GM21529 (cell line): ENCODE measurements around the gene LIN37.

Source experiments
- ATAC-seq: cut with Tn5 transposase; IDR thresholded peaks from one replicate; pipeline ENCODE4 v1.9.1; 2021; ENCODE audit not compliant: unreplicated experiment

Gene LIN37

DNA sequence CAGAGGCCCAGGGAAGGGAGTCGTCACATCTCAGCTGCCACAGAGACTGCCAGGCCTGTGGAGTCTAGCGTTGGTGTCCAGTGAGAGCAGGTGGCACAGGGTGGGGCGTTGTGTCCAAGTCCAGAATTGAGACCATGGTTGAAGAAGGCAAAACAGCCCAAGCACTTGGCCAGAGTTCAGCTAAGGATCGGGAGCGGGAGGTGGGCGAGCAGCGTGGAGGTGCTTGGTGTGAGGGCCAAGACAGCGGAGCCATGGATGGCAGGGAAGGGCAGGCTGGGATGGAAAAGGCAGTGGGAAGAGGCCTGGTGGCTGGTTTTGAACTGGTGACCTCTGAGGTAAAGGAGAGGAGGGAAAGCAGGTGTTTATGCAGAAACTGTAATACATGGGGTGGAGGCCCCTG lies 14.1 kb upstream of the LIN37 start:
- no peak for ATAC-seq

DNA sequence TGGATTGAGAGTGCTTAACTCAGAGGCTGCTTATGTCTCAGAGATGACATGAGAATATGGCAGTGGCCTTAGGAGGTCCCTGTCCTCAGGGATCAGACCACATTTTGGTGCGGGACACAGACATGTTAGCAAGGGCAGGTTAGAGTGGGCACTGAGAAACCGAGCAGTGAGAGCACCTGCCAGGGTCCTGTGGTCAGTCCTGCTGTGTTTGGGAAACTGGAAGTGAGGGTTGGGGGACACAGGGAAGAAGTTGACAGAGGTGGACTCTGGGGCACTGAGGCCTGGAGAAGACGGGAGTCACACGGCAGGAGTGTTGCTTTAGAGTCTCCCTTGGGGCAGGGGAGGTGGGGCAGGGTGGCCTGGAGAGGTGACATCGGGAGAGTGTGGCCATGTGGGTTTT lies 13.5 kb upstream of the LIN37 start:
- ATAC-seq, result no peak

DNA sequence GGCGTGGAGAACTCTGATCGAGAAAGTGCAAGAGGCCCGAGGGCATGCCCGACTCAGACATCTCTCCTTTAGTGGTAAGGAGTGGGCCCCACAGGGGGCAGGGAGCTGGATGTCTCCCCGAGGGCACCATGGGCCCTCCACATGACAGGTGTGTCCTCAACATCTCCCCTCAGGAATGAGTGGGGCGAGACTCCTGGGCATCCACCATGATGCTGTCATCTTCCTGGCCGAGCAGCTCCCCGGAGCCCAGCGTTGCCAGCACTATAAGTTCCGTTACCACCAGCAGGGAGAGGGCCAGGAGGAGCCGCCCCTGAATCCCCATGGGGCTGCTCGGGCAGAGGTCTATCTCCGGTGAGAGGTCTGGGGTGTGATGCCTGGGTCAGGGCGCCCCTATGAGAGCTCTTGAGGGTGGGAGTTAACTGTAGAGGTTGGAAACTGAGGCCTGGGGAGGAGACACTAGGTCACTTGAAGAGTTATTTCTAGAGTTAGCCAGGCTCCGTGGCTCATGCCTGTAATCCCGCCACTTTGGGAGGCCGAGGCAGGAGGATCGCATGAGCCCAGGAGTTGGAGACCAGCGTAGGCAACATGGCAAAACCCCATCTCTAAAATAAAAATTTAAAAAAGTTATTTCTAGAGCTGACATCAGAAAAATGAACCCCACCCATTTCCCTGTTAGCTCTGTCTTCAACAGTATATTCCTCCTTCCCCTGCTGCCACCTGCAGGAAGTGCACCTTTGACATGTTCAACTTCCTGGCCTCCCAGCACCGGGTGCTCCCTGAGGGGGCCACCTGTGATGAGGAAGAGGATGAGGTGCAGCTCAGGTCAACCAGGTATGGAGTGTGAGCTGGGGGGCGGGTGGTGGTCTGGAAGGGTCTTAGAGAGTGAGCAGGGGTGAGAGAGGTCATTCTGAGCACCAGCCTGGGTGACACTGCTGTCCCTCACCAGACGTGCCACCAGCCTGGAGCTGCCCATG lies 11.2 kb upstream of the LIN37 start:
- no peak for ATAC-seq

DNA sequence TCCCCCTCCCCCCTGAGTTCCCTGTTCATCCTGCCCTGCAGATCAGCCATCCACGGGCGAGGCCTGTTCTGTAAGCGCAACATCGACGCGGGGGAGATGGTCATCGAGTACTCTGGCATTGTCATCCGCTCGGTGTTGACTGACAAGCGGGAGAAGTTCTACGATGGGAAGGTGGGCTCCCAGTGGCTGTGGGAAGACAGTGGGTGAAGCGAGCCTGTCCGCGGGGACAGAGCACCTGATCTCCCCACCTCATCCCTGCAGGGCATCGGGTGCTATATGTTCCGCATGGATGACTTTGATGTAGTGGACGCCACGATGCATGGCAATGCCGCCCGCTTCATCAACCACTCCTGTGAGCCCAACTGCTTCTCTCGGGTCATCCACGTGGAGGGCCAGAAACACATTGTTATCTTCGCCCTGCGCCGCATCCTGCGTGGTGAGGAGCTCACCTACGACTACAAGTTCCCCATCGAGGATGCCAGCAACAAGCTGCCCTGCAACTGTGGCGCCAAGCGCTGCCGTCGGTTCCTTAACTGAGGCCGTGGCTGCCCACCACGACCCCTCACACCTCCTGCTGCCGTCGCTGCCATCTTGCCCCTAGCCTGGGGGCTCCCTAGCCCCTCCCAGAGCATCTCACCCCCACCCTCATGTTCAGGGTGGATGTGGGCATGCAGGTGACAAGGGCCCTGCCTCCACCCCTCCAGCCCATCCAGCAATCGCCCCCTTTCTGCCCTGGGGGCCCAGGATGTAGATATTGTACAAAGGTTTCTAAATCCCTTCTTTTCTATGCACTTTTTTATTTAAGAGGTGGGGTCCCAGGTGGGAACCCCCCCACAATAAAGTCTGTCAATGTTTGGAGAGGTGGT lies 10.1 kb upstream of the LIN37 start:
- no peak for ATAC-seq

DNA sequence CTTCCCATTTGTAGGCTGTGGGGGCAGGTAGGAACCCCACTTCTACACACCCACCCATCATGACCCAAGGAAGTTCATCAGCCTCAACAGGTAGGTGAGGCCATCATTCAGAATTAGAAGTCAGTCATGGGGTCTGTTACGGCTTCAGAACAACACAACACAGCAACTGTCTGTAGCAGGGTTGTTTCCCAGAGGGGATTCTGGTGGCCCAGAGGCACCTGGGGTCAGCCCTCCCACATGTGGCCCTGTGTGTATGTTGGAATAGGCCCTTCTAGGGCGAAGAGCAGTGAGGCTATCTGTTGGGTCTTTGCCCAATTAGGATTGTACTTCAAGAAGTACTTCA lies 9.5 kb upstream of the LIN37 start:
- no peak for ATAC-seq

DNA sequence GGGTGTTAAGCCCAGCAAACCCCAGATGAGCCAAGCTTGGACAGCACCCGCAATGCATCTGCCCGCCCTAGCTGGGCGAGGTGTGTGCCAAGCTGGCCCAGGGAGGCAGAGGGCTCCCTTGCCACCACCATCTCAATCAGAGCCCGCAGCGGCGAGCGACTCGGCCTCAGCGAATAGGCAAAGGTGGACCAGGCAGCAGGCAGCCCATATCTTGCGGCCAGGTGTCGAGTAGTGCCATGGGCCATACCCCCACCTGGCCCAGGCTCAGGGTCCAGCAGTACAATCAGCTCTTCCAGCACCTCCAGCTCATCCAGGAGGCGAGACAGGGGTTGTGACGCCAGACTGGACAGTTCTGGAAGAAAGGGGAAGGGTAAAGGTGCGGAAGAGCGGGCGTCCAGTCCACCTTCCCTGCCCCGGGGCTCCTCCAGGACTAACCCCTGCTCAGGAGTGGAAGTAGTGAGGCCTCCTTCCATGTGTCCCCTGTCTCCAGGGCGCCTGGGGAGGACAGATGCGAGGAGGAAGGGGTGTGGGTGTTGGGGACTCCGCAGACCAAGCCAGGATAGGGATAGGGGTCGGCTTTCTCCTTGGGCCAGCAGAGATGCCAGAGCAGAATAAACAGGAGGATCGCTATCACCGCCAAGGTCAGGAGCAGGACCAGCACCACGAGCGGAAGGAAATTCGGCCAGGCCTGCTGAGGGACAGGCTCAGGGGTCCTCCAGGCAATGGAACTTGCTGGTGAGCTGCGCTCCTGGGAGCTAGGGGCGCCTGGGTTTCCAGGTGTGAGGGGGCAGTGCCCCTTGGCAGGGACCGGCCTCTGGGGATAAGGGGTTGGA lies 8.9 kb upstream of the LIN37 start:
- no peak for ATAC-seq

DNA sequence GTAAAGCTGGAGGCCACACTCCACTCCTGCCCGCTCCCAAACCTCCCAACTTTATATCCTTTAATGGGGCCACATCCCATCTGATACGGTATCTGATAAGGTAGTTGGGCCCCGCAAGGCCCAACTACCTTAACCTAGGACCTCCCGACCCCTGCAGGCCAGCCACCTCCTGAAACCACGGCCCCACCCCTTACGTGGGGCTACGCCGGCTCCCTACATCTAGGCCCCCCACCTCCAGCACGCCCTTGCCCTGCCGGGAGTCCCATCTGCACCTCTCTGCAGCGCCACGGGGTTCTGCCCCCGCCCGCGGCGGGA lies 8.3 kb upstream of the LIN37 start:
- no peak for ATAC-seq

DNA sequence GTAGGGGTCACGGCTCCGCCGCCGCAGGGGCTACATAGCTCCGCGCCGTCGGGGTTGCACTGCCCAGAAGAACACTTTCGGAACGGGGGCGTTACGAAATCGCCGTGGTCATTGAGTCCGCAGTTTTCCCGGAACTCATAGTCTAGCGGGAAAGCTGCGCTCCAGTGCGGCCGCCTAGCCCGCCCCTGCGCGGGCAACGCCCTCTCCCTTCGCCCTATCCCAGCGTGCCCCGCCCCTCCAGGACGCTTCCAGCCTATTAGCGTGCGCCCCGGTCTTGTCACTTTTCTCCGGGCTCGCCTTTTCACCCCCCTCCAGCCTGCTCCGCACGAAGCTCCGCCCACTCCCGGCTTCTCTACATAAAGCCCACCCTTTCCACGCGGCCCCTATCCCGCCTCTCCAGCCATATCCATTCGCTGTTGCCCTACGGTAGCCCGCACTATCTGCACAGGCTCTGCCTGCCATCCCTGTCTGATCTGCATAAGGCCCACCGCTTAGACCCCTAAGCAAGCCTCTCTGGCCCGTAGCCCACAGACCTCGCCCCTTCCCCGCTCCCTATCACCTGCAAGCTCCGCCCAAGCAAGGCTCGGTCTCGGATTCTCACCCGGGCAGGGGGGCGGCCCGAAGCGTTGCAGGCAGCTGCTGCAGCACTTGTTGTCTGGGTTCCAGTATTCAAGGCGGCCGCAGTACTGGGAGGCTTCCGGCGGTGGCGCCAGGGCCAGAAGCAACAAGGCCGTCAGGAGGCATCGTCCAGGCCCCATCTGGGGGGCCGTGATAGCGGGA lies 7.8 kb upstream of the LIN37 start:
- ATAC-seq, result peak; percentile 55

DNA sequence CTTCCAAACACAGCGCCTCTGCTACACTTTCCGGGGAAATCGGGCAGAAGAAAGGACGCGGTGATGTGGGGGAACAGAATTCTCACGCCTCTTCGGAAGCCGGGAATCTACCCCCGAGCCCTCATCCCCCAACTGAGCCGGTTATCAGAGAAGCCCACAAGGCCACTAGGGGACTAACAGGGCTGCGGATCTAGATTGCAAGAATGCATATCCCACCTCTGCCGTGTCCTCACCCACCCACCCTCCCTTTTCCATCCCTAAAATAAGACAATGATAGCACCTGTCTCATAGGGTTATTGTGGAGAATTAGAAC lies 7.2 kb upstream of the LIN37 start:
- ATAC-seq, result no peak

DNA sequence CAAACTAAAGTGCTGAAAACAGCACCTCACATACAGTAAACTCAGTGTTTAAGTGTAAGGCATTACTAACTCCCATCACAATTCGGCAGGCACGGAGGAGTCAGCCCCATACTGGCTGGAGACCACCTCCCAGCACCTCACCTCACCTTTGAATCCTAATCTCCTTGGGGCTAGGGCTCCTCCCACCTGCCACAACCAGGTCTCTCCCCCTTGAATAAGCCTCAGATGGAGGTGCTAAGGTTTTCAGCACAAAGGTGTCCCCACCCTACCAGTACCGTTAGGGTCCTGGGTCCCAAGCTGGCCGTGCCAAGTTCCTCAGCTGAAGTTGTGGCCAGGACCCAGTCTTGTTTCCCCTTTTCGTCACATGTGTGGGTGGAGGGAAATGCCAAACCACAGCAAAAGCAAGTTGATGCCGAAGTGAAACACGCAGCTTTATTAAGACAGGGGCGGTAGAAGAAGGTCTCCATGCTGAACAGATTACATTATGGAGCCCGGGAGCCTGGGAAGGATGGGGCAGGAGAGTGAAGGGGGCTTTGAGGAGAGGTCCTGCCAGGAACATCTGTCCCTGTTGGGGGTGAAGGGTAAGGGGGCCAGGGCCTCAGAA lies 6.2 kb upstream of the LIN37 start, which contains the start of gene IGFLR1:
Gene IGFLR1 (minus strand): TSS at position 332 of the 604 bp plus-strand sequence. CDS start 1,272 bp downstream, outside the sequence.
- ATAC-seq, result no peak

DNA sequence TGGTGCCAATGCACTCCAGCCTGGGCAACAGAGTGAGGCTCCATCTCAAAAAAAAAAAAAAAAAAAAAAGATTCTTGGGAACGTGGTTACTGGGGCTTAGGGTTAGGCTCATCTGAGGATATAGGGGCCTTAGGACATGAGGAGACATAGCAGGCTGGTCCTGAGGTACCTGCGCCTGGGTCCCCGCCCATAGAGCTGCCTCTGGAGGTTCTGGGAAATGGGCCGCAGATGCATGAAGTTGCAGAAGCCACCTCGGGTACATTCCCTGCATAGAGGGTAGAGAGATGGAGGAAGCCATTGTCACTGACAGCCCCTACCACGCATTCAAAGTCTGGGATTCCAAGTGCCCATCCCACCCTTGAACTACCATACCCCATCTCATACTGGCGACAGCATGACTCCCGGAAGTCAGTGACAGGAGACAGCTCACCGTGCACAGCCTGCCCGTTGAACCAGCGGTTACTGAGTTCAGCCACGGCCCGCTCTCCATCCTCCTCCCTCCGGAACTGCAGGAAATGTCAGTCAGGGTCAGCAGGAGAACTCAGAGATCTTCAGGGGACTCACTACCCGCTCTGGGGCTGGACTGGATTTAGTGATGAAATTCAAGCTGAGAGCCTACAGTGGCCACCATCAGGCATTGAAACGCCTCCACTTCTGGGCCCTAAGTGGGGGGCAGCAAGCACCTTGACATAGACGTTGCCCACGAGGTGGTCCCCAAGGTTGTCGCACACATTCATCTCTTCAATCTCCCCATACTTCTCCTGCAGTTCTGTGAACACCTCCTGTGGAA lies 4.5 kb upstream of the LIN37 start:
- ATAC-seq, result no peak

DNA sequence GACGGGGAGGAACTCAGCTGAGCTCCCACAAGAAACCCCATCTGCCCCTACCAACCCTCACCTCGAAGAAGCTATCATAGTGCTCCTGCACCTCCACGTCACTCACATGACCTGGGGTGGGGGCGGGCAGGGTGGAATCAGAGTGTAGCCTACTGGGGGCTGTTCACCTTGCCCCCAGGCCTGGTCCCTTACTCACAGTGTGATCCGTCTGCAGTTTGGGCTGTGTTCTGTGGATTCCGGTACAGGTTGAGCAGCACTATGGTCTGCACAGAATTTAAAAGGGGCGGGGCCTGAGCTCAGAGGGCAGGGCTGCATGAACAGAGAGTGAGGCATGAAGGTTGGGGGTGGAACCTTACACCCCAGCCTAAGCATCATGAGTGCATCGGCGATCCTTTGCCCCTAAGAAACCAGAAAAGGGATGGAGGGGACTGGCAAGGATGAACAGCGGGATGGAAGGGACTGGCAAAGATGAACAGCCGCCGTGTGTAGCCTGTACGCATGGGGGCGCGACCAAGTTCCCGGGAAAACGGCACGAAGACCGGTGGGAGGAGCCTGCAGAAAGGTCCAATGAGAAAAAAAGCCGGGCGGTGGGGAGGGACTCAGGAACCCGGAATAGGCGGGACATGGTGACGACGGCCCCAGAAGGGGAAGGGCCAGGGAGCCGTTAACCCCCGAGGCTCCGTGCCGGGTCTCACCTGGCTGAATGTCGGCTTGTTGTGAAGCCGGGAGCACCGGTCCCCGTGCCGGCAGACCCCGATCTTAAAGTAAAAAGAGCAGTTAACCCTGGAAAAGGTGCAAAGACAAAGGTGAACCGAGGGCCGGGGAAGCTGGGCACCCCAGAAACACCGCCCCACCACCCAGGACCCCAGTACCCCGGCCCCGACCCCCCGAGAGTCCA lies 3.7 kb upstream of the LIN37 start:
- ATAC-seq, result peak; percentile 31

DNA sequence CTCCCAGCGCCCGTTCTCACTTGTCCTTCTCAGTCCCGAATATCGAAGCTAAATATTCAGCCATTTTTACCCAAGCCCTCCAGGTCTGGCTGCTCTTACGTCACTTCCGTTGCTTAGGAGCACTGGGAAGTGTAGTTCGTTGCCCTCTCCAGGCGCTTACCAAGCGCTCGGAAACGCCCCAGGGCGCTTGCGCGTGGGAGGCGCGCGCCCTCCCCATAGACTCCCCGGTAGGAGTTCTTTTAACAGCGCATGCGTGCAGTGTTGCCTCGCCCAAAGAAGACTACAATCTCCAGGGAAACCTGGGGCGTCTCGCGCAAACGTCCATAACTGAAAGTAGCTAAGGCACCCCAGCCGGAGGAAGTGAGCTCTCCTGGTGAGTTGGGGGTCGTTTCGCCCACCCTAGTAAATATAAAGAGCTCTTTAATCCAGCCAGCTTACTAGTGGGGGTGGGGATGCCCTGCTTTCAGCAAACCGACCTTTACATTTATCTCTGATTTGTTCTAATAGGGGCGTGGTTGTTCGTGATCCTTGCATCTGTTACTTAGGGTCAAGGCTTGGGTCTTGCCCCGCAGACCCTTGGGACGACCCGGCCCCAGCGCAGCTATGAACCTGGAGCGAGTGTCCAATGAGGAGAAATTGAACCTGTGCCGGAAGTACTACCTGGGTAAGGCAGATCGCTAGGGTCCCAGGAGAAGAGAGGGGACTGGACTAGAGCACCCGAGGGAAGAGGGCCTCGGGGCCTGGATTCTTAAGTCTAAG lies 2.9 kb upstream of the LIN37 start, which contains the start of the genes PSENEN and U2AF1L4:
Gene PSENEN (plus strand): TSS at position 324 of the 759 bp plus-strand sequence. CDS start 280 bp downstream, at position 604.
Gene U2AF1L4 (minus strand): TSS at position 91 of the 759 bp plus-strand sequence. CDS start 27 bp downstream, at position 64.
- peak; percentile 33 for ATAC-seq

DNA sequence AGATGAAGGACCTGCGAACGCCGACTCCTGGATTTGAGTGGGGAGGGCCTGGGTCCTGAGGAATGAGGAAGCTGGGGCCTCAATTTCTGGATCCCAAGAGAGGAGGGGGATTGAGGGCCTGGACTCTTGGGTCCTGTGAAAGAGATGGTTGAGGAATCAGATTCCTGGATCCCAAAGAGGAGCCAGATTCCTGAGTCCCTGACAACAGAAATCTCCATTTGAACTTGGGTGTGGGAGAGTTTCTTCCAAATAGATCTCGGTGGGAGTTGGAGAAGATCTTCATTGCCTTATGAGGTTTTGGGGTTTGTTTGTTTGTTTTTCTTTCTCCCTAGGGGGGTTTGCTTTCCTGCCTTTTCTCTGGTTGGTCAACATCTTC lies 2.3 kb upstream of the LIN37 start:
- no peak for ATAC-seq

DNA sequence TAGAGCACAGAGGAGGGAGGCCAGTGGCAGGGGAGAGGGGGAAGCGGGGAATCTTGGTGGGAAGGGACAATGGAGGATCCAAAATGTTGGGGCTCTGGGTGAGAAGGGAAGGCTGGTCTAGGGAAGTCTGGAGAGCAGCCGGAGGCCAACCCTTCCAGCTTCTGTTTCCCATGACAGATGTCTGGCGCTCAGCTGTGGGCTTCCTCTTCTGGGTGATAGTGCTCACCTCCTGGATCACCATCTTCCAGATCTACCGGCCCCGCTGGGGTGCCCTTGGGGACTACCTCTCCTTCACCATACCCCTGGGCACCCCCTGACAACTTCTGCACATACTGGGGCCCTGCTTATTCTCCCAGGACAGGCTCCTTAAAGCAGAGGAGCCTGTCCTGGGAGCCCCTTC lies 1.8 kb upstream of the LIN37 start:
- no peak for ATAC-seq

DNA sequence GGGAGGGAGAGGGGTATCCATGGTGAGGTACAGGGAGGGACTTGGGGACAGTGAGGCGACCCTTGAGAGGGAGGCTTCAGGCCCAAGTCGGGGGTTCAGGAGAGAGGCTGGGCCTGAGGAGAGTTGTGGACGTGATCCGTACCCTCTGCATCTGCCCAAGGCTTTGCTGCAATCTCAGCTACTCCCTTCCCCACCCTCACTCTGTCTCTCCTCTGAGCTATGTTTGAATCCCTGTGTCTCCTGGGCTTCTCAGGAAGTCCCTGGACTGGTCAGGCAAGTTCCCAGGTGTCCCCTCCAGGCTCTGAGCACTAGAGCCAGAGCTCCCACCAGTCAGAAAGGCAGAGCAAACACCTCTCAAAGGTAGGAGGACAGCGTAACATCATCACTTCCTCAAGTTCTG lies 1.8 kb downstream of the LIN37 start:
- ATAC-seq, result no peak
